ENCODE data around the gene HECW1. TPM values are rescaled to one million over a fixed set of nuclear protein-coding genes. Genes with fewer than 3 reads are reported as not detected.
A peak's percentile ranks its signal among the peaks of the same experiment; 100 is the strongest.

Gene HECW1
- total RNA-seq, 1 experiment from 2014 or later, result 33.8 TPM

GRCh38 chr7:43431020-43431595, 318.7 kb downstream of the HECW1 start:
- peak; percentile 42 for DNase-seq (ENCODE audit: low spot score)

GRCh38 chr7:43433639-43434038, 321.2 kb downstream of the HECW1 start:
- DNase-seq (ENCODE audit: low spot score), result no peak

- DNase-seq (ENCODE audit: low spot score), result no peak
Observed at GRCh38 chr7:43437001-43437400, 324.6 kb downstream of the HECW1 start.

- no peak for DNase-seq (ENCODE audit: low spot score)
Observed at GRCh38 chr7:43438897-43439479, 326.5 kb downstream of the HECW1 start.

- peak; percentile 87 for DNase-seq (ENCODE audit: low spot score)
Observed at GRCh38 chr7:43439631-43440401, 327.4 kb downstream of the HECW1 start.

- DNase-seq (ENCODE audit: low spot score), result no peak
Observed at GRCh38 chr7:43441231-43442130, 329.0 kb downstream of the HECW1 start.

- DNase-seq (ENCODE audit: low spot score), result peak; percentile 58
Observed at GRCh38 chr7:43443381-43443780, 330.9 kb downstream of the HECW1 start.

- DNase-seq (ENCODE audit: low spot score), result no peak
Observed at GRCh38 chr7:43444711-43445578, 332.5 kb downstream of the HECW1 start.

- DNase-seq (ENCODE audit: low spot score), result no peak
Observed at GRCh38 chr7:43449577-43449976, 337.1 kb downstream of the HECW1 start.

- no peak for DNase-seq (ENCODE audit: low spot score)
Observed at GRCh38 chr7:43450894-43451293, 338.4 kb downstream of the HECW1 start.

GRCh38 chr7:43454936-43455518, 342.6 kb downstream of the HECW1 start:
- peak; percentile 75 for DNase-seq (ENCODE audit: low spot score)

- no peak for DNase-seq (ENCODE audit: low spot score)
Observed at GRCh38 chr7:43456200-43456599, 343.8 kb downstream of the HECW1 start.

GRCh38 chr7:43458330-43459018, 346.0 kb downstream of the HECW1 start:
- DNase-seq (ENCODE audit: low spot score), result no peak

- no peak for DNase-seq (ENCODE audit: low spot score)
Observed at GRCh38 chr7:43459019-43459337, 346.5 kb downstream of the HECW1 start.

- no peak for DNase-seq (ENCODE audit: low spot score)
Observed at GRCh38 chr7:43460733-43461348, 348.4 kb downstream of the HECW1 start.

- DNase-seq (ENCODE audit: low spot score), result no peak
Observed at GRCh38 chr7:43461349-43462024, 349.0 kb downstream of the HECW1 start.

GRCh38 chr7:43462836-43463235, 350.4 kb downstream of the HECW1 start:
- DNase-seq (ENCODE audit: low spot score), result no peak

- no peak for DNase-seq (ENCODE audit: low spot score)
Observed at GRCh38 chr7:43463401-43463980, 351.0 kb downstream of the HECW1 start.

Data from H4 (cell line).